ENCODE results near the gene THBS4.
A peak's percentile ranks its signal among the peaks of the same experiment; 100 is the strongest.

Gene THBS4

DNA sequence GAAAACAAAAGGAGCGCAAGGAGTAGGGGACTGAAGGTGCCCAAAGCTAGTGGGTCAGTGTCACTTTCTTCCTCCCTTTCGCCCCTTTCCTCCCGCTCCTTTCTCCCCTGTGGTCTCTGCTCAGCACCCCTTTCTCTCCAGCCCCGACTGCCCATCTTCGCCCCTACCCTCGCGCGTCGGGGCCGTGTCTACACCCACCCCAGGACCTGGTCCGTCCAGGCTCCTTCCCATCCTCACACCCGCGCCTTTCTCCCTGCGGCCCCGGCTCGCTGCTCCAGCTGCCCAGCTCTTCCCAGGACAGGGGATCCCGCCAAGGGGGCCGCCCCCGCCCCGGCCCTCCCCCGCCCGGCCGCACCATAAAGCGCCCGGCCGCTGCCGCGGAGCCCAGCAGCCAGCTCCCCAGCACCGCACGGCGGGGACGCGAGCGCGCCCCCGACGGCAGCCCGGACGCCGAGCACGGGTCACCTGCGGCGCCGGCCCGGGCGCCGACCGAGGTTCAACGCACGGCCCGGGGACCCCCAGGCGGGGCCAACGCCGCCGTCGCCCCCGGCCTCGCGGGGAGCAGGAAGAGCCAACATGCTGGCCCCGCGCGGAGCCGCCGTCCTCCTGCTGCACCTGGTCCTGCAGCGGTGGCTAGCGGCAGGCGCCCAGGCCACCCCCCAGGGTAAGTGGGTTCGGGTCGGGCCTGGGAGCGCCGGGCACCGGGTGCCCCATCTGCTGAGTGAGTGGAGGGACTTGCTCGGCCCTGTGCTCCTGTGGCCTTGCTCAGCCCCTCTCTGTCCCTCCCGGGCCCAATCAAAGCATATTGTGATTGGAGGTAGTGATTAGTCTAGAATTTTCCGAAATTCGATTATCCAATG, at the start of gene THBS4:
Gene THBS4 (plus strand): TSS at position 387 of the 860 bp plus-strand sequence. CDS start 190 bp downstream, at position 577.
- DNase-seq = peak; percentile 17

GRCh38 chr5:79986260-79986659, 48.9 kb upstream of the THBS4 start:
- no peak for DNase-seq

DNA sequence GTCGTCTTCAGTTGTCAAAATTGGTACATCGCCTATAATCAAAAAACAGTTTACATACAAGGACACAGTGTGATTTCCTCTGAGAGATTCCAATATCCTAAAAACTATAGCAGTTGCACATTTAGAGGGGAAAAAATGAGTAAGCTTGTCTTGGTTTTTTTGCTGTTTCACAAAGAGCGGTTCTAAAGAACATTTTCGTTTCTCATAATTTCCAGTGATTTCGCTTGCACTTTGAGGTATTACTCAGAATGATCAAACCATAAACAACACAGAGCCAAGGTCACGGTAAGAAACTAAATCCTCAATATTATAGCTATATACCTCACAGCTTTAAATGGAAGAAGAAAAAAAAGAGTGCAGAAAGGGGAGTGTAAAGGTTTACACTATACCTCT, 44.9 kb upstream of the THBS4 start:
- DNase-seq = no peak

- peak; percentile 90 for DNase-seq
Observed at GRCh38 chr5:79990598-79991507, 44.3 kb upstream of the THBS4 start, which contains the start of gene MTX3. Gene MTX3, minus strand, starts transcription at chr5:79991262. Its CDS starts 24 bp downstream, at chr5:79991238.

- no peak for DNase-seq
Observed at GRCh38 chr5:79992891-79993657, 42.1 kb upstream of the THBS4 start.

DNA sequence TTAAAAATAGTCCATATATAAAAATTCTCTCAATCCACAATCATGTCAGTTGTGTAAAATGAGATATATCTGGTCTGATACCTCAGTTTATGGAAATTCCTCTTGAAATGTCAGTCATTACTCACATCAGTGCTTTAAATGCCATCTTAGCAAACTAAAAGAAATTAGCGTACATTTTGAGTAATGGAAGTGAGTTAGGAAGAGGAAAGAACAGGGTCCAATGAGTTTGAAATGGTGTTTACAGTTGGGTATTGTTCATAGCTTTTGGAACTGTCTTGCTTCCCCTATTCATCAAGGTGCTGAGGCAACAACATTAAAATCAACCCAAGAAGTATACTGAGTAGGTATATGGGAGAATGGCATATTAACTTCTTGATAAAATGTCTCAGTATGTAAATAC, 35.4 kb upstream of the THBS4 start:
- no peak for DNase-seq

DNA sequence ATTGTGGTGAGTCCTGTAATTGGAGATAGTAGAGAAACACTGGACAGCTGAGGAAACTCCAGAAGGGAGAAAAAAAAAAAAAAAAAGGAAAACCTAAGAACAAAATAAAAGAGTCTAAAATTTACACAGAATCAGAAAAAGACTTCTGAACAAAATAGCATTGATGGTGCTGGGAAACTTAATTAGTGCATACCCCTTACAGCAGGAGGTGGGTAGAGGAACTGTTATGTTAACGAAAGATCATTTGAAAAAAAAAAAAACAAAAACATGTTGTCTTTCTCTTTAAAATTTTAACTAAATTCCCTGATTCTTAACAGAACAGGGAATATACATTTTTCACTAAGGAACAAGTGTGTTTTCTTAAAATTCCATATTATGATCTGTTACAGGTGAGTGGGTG, 32.5 kb upstream of the THBS4 start:
- DNase-seq = no peak

GRCh38 chr5:80008995-80009765, 26.0 kb upstream of the THBS4 start:
- no peak for DNase-seq

DNA sequence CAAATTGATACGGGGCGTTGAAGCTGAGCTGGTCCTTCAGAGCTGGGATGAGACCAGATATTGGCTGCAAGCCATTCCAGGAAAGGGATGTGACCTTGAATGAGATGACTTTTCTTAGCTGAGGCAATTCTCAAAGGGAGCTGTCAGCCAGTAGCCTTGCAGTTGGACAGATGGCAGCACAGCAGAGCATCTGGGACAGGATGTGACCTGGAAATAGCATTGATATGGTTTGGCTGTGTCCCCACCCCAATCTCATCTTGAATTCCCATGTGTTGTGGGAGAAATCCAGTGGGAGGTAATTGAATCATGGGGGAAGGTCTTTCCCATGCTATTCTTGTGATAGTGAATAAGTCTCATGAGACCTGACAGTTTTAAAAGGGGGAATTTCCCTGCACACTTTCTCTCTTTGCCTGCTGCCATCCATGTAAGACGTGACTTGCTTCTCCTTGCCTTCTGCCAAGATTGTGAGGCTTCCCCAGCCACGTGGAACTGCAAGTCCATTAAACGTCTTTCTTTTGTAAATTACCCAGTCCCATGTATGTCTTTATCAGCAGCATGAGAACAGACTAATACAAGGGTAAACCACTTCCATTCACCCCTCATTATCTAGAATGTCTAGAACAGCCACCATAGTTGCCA, 24.3 kb upstream of the THBS4 start:
- DNase-seq = no peak

- DNase-seq = no peak
Observed at GRCh38 chr5:80025069-80025468, 10.1 kb upstream of the THBS4 start.

- DNase-seq = no peak
Observed at GRCh38 chr5:80026841-80027240, 8.3 kb upstream of the THBS4 start.

- DNase-seq = no peak
Observed at GRCh38 chr5:80031109-80031508, 4.0 kb upstream of the THBS4 start.

GRCh38 chr5:80033513-80033912, 1.6 kb upstream of the THBS4 start:
- DNase-seq = peak; percentile 17

DNA sequence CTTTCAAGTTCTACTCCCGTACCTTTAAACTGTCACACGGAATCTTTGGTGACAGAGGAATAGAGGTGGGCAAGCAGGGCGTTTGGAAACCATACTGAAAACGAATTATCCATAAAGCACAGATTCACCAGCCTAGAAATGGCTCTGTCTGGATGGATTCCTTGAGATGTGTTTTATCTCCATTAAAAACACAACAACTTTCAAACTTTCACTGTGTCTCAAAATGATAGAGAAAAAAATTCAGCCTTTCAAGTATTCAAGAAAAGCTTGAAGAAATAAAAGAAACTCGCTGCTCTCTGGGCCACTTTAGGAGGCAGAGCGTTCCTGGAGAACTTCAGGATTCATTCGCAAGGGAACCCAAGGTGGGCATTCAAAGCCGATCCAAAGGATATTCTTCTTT, 589 bp upstream of the THBS4 start:
- DNase-seq = no peak

GRCh38 chr5:80035839-80036238, 691 bp downstream of the THBS4 start:
- no peak for DNase-seq

DNA sequence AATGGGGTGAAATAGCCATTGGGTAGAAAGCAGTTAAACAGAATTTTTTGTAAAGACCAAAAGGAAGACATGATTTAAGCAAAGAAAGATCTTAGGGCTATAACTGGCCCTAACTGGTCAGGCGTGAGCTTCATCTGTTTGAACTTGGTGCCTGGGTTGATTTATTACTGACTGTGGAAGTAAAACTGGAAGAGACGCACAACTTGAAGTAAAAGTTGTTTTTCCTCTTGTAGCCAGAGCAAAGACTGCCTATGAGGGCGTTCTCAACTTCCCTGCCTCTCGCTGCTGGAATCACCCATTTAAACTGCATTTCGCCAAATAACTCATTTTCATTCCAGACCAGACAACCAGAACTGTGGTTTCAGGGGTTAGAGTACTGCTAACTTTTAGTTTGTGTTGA, 1.5 kb downstream of the THBS4 start:
- DNase-seq = no peak

- DNase-seq = no peak
Observed at GRCh38 chr5:80037366-80037765, 2.2 kb downstream of the THBS4 start.

DNA sequence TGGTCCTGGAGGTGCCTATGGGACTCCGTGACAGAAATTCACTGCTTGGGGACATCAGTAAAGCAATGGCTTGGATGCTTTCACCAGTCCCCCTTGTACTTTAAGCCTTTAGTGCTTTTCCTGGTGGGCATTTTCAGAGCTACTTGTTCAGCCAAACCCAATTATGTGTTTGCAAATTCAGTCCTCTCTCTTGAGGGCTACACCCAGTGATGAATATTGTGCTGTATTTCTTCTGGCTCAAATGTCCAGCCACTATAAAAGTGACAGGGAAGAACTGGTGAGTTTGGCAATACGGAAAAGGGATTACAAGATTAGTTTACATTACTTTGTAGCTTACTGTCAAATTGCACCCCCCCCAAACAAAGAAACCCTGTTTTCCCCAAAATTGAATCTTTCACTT, 4.5 kb downstream of the THBS4 start:
- DNase-seq = no peak

- no peak for DNase-seq
Observed at GRCh38 chr5:80041527-80041926, 6.4 kb downstream of the THBS4 start.

DNA sequence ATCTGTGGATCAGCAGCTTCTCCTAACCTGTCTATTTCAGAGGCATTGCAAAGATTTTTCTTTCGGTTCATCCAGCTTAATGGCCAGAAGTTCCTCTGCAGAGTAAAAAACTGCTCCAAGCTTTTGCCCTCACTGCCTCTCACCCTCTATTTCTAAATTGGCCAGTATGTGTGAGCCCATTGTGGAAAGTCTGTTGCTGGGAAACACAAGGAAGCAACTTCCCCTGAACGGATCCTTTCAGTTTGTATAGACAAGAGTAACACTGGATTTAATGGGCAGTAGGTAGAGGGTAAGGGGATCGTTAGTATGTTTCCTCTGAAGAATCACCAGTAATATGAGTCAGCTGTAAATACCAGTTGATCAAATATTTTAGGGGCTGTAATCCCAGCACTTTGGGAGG, 7.2 kb downstream of the THBS4 start:
- no peak for DNase-seq

- DNase-seq = no peak
Observed at GRCh38 chr5:80043187-80043586, 8.0 kb downstream of the THBS4 start.

All from activated naive CD4-positive, alpha-beta T cell treated with anti-CD3 and anti-CD28 coated beads, Interleukin-2, amount 50 U/mL, for 16 hours (primary cell).